ENCODE measurements around the gene IFI16. TPM values are rescaled to one million over a fixed set of nuclear protein-coding genes. Genes with fewer than 3 reads are reported as not detected.

IFI16 gene
- total and polyA plus RNA-seq, 10 of the 15 experiments (the other 5 are each of a cell fraction or from before 2014, with no cell fraction given) = 120 to 375 (median 188) TPM

DNA sequence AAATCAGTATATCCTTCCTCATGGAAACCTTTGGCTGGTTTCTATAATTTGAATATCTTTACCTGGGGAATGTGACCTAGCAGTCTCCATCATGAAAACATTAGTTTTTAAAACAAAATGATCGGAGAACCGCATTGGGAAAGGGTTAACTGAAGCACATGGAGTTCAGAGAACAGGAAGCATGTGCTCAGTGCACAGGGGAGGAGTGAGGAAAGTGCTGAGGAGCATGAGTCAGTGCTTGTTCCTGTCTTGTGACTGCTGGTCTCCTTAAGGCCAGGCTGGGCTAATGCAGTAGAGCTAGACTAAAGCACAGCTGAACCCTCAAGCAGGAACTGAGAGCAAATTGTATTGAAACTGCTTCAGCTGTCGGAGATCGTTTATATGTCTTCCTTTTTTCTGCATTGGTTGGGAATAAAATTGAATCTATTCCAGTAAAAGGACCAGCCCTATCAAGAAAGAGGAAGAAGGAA lies 5.8 kb downstream of the IFI16 start (continued):
- TF ChIP-seq, protein P1, sequence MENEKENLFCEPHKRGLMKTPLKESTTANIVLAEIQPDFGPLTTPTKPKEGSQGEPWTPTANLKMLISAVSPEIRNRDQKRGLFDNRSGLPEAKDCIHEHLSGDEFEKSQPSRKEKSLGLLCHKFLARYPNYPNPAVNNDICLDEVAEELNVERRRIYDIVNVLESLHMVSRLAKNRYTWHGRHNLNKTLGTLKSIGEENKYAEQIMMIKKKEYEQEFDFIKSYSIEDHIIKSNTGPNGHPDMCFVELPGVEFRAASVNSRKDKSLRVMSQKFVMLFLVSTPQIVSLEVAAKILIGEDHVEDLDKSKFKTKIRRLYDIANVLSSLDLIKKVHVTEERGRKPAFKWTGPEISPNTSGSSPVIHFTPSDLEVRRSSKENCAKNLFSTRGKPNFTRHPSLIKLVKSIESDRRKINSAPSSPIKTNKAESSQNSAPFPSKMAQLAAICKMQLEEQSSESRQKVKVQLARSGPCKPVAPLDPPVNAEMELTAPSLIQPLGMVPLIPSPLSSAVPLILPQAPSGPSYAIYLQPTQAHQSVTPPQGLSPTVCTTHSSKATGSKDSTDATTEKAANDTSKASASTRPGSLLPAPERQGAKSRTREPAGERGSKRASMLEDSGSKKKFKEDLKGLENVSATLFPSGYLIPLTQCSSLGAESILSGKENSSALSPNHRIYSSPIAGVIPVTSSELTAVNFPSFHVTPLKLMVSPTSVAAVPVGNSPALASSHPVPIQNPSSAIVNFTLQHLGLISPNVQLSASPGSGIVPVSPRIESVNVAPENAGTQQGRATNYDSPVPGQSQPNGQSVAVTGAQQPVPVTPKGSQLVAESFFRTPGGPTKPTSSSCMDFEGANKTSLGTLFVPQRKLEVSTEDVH (IDR thresholded peaks at IDR 0.05; ENCODE audit: low read depth, partially characterized antibody) = no peak
- TF ChIP-seq PAX5 (IDR thresholded peaks at IDR 0.05; ENCODE audit: borderline replicate concordance, low read depth, low read length) (no peak), KAT2A (conservative IDR thresholded peaks at IDR 0.05; ENCODE audit: control insufficient read depth, low read depth, low read length) (no peak), CTCF (IDR thresholded peaks at IDR 0.05 in 2 of 3, conservative IDR thresholded peaks at IDR 0.05 in 1 of 3; ENCODE audit: control insufficient read depth in 2 of 3, extremely low read depth in 1 of 3, insufficient read depth in 1 of 3, low read depth in 3 of 3, low read length in 3 of 3) (no peak), JUND (IDR thresholded peaks at IDR 0.05; ENCODE audit: low read depth, low read length) (0 out of 2 replicates have a peak, but pooled peaks have one; percentile 12), STAT1 (conservative IDR thresholded peaks at IDR 0.05) (no peak), BCL3 (IDR thresholded peaks at IDR 0.05; ENCODE audit: borderline replicate concordance, insufficient read depth, low read depth, low read length, poor library complexity, severe bottlenecking) (no peak), E2F4 (IDR thresholded peaks at IDR 0.05; ENCODE audit: low read depth, low read length) (no peak), NRF1 (conservative IDR thresholded peaks at IDR 0.05; ENCODE audit: low read depth, low read length) (no peak), MXI1 (IDR thresholded peaks at IDR 0.05; ENCODE audit: low read depth, low read length) (peak; percentile 100), ZNF687 (IDR thresholded peaks at IDR 0.05) (peak; percentile 97), TCF7 (IDR thresholded peaks at IDR 0.05; ENCODE audit: borderline replicate concordance) (no peak), LARP7 (IDR thresholded peaks at IDR 0.05) (no peak)
- TF ChIP-seq, protein P2, sequence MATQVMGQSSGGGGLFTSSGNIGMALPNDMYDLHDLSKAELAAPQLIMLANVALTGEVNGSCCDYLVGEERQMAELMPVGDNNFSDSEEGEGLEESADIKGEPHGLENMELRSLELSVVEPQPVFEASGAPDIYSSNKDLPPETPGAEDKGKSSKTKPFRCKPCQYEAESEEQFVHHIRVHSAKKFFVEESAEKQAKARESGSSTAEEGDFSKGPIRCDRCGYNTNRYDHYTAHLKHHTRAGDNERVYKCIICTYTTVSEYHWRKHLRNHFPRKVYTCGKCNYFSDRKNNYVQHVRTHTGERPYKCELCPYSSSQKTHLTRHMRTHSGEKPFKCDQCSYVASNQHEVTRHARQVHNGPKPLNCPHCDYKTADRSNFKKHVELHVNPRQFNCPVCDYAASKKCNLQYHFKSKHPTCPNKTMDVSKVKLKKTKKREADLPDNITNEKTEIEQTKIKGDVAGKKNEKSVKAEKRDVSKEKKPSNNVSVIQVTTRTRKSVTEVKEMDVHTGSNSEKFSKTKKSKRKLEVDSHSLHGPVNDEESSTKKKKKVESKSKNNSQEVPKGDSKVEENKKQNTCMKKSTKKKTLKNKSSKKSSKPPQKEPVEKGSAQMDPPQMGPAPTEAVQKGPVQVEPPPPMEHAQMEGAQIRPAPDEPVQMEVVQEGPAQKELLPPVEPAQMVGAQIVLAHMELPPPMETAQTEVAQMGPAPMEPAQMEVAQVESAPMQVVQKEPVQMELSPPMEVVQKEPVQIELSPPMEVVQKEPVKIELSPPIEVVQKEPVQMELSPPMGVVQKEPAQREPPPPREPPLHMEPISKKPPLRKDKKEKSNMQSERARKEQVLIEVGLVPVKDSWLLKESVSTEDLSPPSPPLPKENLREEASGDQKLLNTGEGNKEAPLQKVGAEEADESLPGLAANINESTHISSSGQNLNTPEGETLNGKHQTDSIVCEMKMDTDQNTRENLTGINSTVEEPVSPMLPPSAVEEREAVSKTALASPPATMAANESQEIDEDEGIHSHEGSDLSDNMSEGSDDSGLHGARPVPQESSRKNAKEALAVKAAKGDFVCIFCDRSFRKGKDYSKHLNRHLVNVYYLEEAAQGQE (IDR thresholded peaks at IDR 0.05; ENCODE audit: low read depth, low read length) = no peak
